Activated CD4-positive, alpha-beta T cell treated with anti-CD3 and anti-CD28 coated beads, Interleukin-2, amount 50 U/mL, for 1 hour (primary cell): ENCODE results near the gene IGFBP3.
A peak's percentile ranks its signal among the peaks of the same experiment; 100 is the strongest.

Experiments used
- DNase-seq: peaks from one replicate; pipeline ENCODE4 v3.0.0-alpha.2; 2020

The IGFBP3 gene

GRCh38 chr7:45921699-45922519 lies 837 bp upstream of the IGFBP3 start:
- no peak for DNase-seq

- DNase-seq = no peak
Measured at GRCh38 chr7:45921381-45921698, 268 bp upstream of the IGFBP3 start.

- no peak for DNase-seq
Measured at GRCh38 chr7:45919993-45920459, 1.0 kb downstream of the IGFBP3 start.

GRCh38 chr7:45919231-45919784 lies 1.8 kb downstream of the IGFBP3 start:
- no peak for DNase-seq

- DNase-seq = no peak
Measured at GRCh38 chr7:45918556-45918955, 2.5 kb downstream of the IGFBP3 start.

GRCh38 chr7:45917658-45918057 lies 3.4 kb downstream of the IGFBP3 start:
- DNase-seq = peak; percentile 72

- DNase-seq = no peak
Measured at GRCh38 chr7:45917064-45917463, 4.0 kb downstream of the IGFBP3 start.

GRCh38 chr7:45915606-45916005 lies 5.5 kb downstream of the IGFBP3 start:
- no peak for DNase-seq

GRCh38 chr7:45914911-45915310 lies 6.2 kb downstream of the IGFBP3 start:
- no peak for DNase-seq

GRCh38 chr7:45912972-45913371 lies 8.1 kb downstream of the IGFBP3 start:
- DNase-seq = no peak

- DNase-seq = no peak
Measured at GRCh38 chr7:45911311-45911710, 9.8 kb downstream of the IGFBP3 start.

- no peak for DNase-seq
Measured at GRCh38 chr7:45910855-45911254, 10.2 kb downstream of the IGFBP3 start.

GRCh38 chr7:45909561-45909960 lies 11.5 kb downstream of the IGFBP3 start:
- DNase-seq = no peak

- DNase-seq = no peak
Measured at GRCh38 chr7:45902820-45903219, 18.3 kb downstream of the IGFBP3 start.

- no peak for DNase-seq
Measured at GRCh38 chr7:45901566-45901965, 19.5 kb downstream of the IGFBP3 start.

GRCh38 chr7:45898222-45898621 lies 22.9 kb downstream of the IGFBP3 start:
- DNase-seq = no peak

- DNase-seq = no peak
Measured at GRCh38 chr7:45897042-45897690, 23.9 kb downstream of the IGFBP3 start.

- DNase-seq = no peak
Measured at GRCh38 chr7:45894665-45895062, 26.4 kb downstream of the IGFBP3 start.

GRCh38 chr7:45893996-45894664 lies 26.9 kb downstream of the IGFBP3 start:
- DNase-seq = no peak

- DNase-seq = no peak
Measured at GRCh38 chr7:45893374-45893995, 27.6 kb downstream of the IGFBP3 start.

- no peak for DNase-seq
Measured at GRCh38 chr7:45892407-45893035, 28.6 kb downstream of the IGFBP3 start.
